Measurements from ENCODE around the gene PER2.

PER2 gene

GRCh38 chr2:238244151-238244550 lies 44.3 kb downstream of the PER2 start:
- DNase-seq (ENCODE audit: low read depth): no peak

DNA sequence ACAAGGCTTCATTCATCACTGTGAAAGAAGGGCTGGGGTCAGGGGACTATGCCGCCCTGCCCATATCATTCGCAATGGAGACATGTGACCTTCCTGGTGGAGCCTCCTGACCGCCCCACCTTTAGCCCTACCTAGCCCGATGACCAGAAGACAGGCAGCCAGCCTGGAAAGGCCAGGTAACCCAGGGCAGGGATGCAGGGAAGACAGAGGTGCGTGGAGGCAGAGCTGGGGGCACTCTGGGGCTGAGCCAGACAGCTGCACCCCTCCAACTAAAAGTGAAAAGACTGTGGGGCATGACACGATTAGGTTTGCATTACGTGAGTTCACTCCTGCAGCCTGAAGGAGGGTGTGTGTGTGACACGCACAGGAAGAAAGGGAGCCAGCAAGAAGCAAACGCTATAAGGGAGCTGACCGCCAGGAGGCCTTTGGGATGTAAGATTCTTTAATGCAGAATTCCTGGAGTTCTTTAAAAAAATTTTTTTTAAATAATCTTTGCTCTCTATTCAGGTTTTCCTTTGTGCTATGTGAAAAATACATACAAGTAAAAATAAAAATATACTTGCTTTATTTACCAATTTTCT lies 44.8 kb downstream of the PER2 start:
- DNase-seq (ENCODE audit: low read depth): no peak

- DNase-seq (ENCODE audit: low read depth): no peak
Measured at GRCh38 chr2:238242731-238243495, 45.5 kb downstream of the PER2 start.

- DNase-seq (ENCODE audit: low read depth): no peak
Measured at GRCh38 chr2:238241970-238242369, 46.4 kb downstream of the PER2 start.

DNA sequence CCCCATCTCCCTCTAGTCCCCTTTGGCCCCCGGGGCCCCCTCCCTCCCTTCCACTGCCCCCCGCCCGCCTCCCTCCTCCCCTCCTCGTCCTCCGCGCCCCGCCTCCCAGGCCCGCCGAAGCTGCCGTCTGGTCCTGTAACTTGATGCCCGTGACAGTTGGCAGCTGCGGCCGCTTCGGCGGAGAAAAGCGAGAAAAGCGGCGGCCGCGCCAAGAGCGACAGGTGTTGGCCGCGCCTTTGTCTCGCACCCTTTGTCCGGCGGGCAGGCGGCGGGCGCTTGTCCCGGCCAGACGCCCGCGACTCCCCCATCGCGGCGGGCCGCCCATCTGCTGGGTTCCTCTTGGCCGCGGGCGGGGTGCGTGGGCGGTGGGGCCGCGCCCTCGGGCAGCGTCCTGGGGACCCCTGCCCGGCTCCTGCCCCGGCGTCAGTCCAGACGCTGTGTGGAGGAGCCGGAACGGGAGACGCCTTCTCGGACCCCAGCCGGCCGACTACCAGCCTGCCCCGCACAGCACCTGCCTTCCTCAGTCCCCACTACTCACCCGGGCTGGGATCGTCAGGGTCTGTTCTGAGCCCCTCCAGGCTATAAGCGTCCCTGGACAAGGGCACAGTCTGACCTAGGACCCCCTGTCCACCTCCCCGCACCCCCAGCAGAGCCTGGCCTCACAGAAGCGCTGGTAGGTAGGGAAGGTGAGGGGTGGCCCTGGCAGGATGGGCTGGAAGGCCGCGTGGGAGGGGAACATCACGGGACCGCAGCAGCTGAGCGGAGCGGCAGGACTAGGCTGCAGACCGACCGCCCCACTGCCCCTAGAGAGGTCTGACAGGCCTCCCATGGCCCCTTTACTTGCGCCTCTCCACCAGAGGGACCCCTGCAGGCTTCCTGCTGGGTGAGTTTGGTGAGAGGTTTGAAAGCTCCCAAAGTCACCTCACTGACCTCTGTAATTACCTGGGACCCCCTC lies 47.4 kb downstream of the PER2 start:
- no peak for DNase-seq (ENCODE audit: low read depth)

- peak; percentile 72 for DNase-seq (ENCODE audit: low read depth)
Measured at GRCh38 chr2:238239863-238240756, 48.3 kb downstream of the PER2 start, which contains the start of gene HES6. Gene HES6, minus strand, starts transcription at chr2:238240038. Its CDS starts 133 bp downstream, at chr2:238239905.

DNA sequence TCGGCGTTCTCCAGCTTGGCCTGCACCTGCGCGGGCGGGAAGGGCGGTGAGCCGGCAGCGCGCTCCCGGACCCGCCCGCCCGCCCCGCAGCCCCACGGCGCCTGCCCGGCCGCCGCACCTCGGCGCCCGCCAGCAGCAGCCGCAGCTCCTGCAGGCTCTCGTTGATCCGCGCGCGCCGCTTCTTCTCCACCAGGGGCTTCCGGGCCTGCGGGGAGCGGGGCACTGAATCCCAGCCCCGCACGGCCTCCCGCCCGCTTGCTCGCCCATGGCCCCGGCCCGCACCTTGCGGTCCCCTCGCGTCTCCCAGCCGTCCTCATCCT lies 48.9 kb downstream of the PER2 start:
- no peak for DNase-seq (ENCODE audit: low read depth)

- DNase-seq (ENCODE audit: low read depth): no peak
Measured at GRCh38 chr2:238238766-238239542, 49.5 kb downstream of the PER2 start.

GRCh38 chr2:238238311-238238765 lies 50.1 kb downstream of the PER2 start:
- no peak for DNase-seq (ENCODE audit: low read depth)

DNA sequence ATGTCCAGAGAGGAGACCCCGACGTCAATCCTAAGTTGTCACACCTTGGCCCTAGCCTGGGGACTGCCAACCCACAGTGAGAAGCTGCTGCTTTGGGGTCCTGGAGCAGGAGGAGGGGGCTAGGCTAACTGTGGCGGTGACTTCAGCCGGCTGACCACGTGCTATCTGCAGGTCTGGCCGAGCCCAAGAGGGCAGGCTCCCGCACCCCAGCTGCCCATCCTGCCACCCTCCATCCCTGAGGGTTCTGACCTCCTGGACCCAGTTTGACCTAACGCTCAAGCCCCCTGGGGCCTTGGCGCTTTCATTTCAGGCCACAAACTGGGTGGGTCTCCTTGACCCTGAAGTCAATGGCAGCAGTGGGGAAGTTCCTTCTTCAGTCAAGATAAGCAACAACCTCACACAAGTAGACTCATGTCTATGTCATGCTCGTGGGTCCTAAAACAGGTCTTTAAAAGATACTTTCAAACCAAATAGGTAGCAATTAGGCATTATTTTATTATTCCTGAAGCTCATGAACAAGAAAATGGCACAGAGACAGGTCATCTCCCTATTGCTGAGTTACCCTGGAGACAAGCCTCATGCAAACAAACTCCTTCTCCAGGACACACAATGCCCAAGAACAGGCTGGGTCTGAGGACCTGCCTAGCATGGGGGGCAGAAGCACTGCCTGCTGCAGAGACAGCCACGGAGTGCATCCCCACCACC lies 50.8 kb downstream of the PER2 start:
- no peak for DNase-seq (ENCODE audit: low read depth)

GRCh38 chr2:238236571-238236970 lies 51.8 kb downstream of the PER2 start:
- no peak for DNase-seq (ENCODE audit: low read depth)

DNA sequence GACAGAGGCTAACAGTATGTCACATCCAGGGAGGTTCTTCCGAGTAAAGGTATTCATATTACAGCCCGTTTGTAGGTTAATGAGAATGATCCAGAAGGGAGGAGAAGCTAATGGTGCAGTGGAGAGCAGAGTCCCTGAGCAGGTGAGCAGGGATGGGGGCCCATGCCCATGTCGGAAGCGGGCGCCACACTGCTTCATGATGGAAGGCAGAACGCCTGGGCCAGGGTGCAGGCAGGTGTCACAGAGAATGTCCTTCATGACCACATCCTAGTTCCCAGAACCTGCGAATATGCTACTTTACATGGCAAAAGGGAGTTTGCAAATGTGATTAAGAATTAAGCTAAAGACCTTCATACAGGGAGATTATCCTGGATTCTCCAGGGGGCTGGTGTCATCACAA lies 52.6 kb downstream of the PER2 start:
- no peak for DNase-seq (ENCODE audit: low read depth)

GRCh38 chr2:238235331-238235732 lies 53.1 kb downstream of the PER2 start:
- peak; percentile 81 for DNase-seq (ENCODE audit: low read depth)

- no peak for DNase-seq (ENCODE audit: low read depth)
Measured at GRCh38 chr2:238233625-238234024, 54.8 kb downstream of the PER2 start.

- no peak for DNase-seq (ENCODE audit: low read depth)
Measured at GRCh38 chr2:238231809-238232208, 56.6 kb downstream of the PER2 start.

DNA sequence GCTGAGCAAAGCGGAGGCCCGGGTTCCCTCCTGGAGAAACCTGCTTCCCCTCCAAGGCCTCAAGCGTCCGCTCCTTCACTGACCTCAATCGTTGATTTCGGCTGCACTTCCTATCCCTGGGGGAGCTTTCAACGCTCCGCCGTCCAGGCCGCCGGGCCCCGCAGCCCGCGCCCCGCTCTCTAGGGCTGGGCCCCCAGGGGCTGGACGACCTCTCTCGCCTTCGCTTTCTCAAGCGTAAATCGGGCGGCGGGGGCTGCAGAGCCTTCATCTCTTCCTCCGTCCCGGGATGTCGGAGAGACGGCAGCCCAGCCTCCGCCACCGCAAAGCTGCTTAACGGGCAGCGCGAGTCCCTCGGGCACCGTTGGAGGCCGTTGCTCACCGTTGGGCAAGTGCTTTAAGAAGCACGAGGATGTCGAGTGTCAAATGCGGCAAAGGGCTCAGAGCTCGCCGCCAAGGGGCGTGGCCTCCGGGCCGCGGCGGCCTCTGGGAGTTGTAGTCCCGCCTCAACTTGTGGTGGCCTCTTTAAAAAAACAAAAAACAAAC lies 57.1 kb downstream of the PER2 start:
- DNase-seq (ENCODE audit: low read depth): peak; percentile 61

DNA sequence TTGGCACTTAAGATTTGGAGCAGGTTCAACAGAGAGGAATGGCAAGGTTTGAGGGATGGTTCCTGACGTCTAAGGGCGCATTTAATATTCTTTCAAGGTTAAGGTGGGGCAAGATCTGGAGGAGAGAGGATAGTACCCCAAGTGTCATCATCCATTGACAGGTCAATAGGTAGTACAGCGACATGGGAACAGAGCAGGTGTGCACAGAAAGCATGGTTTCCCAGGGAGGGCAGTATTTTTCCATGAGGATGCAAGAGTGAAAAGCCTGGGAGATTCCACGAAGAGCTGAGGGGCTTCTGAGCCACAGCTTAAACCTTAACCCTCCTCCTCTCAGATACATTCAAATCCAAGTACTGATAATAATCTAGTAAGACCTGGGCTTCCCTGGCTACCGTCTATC lies 57.7 kb downstream of the PER2 start:
- DNase-seq (ENCODE audit: low read depth): no peak

DNA sequence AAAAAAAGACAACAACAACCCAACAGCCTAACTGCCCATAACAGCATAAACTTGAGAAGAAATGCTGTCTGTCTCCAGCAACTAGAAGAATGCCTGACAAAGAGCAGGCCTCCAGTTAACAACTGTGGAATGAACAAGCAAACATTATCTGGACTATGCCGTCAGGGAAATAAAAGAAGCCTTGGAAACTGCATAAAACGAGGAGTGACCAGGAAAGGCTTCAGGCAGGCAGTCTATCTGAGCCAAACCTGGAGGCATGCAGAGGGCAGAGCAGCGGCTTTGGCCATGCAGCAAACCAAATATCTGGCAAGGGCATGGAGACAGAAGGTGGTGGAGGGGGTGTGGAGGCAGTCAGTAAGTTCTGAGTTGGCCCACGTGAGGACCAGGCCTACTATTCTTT lies 59.7 kb downstream of the PER2 start:
- DNase-seq (ENCODE audit: low read depth): peak; percentile 80

GRCh38 chr2:238227587-238228032 lies 60.8 kb downstream of the PER2 start:
- DNase-seq (ENCODE audit: low read depth): no peak
